H9 (cell line): ENCODE data around the gene OXSM. TPM values are rescaled to one million over a fixed set of nuclear protein-coding genes. Genes with fewer than 3 reads are reported as not detected.
A peak's percentile ranks its signal among the peaks of the same experiment; 100 is the strongest.

Experiments used
- DNase-seq: peaks from one replicate; pipeline ENCODE4 v3.0.0-alpha.2; 2017
- H2AFZ ChIP-seq: one replicate; pipeline ENCODE4 v1.6.1; 2013; ENCODE audit warnings: mild to moderate bottlenecking, low read length, control low read depth, moderate library complexity
- H2AK5ac ChIP-seq: 2 replicates; pipeline ENCODE4 v1.6.1; 2013; ENCODE audit warnings: low read length, control low read depth, mixed read lengths; ENCODE audit not compliant: insufficient read length
- H2BK120ac ChIP-seq: one replicate; pipeline ENCODE4 v1.6.1; 2013; ENCODE audit warnings: low read depth, mild to moderate bottlenecking, low read length, control low read depth, inconsistent platforms; ENCODE audit not compliant: poor library complexity, severe bottlenecking
- H2BK12ac ChIP-seq: 2 replicates; pipeline ENCODE4 v1.6.1; 2013; ENCODE audit warnings: low read length, control low read depth, mixed read lengths, low read depth; ENCODE audit not compliant: insufficient read length
- H2BK15ac ChIP-seq: 2 replicates; pipeline ENCODE4 v1.6.1; 2013; ENCODE audit warnings: low read depth, low read length, control low read depth
- H2BK20ac ChIP-seq: one replicate; pipeline ENCODE4 v1.6.1; 2013; ENCODE audit warnings: low read depth, mild to moderate bottlenecking, low read length, control low read depth, inconsistent platforms; ENCODE audit not compliant: poor library complexity, severe bottlenecking
- H2BK5ac ChIP-seq: 2 replicates; pipeline ENCODE4 v1.6.1; 2013; ENCODE audit warnings: low read length, control low read depth, mixed read lengths; ENCODE audit not compliant: insufficient read length
- H3K14ac ChIP-seq: 2 replicates; pipeline ENCODE4 v1.6.1; 2013; ENCODE audit warnings: low read length, control low read depth; ENCODE audit not compliant: insufficient read depth
- H3K18ac ChIP-seq: 2 replicates; pipeline ENCODE4 v1.6.1; 2013; ENCODE audit warnings: low read depth, mild to moderate bottlenecking, mixed read lengths, low read length, control low read depth; ENCODE audit not compliant: insufficient read length
- H3K23ac ChIP-seq: 2 replicates; pipeline ENCODE4 v1.6.1; 2013; ENCODE audit warnings: low read length, control low read depth, mixed read lengths, low read depth; ENCODE audit not compliant: insufficient read length
- H3K23me2 ChIP-seq: 2 replicates; pipeline ENCODE4 v1.6.1; 2013; ENCODE audit warnings: low read depth, mild to moderate bottlenecking, mixed read lengths, low read length, control low read depth; ENCODE audit not compliant: insufficient read length, poor library complexity, severe bottlenecking
- H3K27ac ChIP-seq: 2 replicates; pipeline ENCODE4 v1.5.1; 2013; ENCODE audit warnings: low read length, control low read depth, mixed read lengths, low read depth; ENCODE audit not compliant: insufficient read length
- H3K27me3 ChIP-seq: 2 replicates; pipeline ENCODE4 v1.6.1; 2013; ENCODE audit warnings: low read length, control low read depth, inconsistent platforms; ENCODE audit not compliant: insufficient read depth
- H3K4ac ChIP-seq: 2 replicates; pipeline ENCODE4 v1.6.1; 2013; ENCODE audit warnings: low read depth, mild to moderate bottlenecking, control low read depth, inconsistent platforms, low read length, moderate library complexity
- H3K4me1 ChIP-seq: 2 replicates; pipeline ENCODE4 v1.6.1; 2013; ENCODE audit warnings: low read length, control low read depth, inconsistent platforms; ENCODE audit not compliant: insufficient read depth
- H3K4me2 ChIP-seq: 2 replicates; pipeline ENCODE4 v1.6.1; 2013; ENCODE audit warnings: low read length, control low read depth, mixed read lengths; ENCODE audit not compliant: insufficient read length, insufficient read depth
- H3K56ac ChIP-seq: 2 replicates; pipeline ENCODE4 v1.6.1; 2013; ENCODE audit warnings: low read depth, mild to moderate bottlenecking, mixed read lengths, low read length, control low read depth; ENCODE audit not compliant: insufficient read length
- H3K79me1 ChIP-seq: 2 replicates; pipeline ENCODE4 v1.6.1; 2013; ENCODE audit warnings: low read depth, mild to moderate bottlenecking, moderate library complexity, low read length, control low read depth, inconsistent platforms; ENCODE audit not compliant: insufficient read depth, poor library complexity, severe bottlenecking
- H3K79me2 ChIP-seq: 2 replicates; pipeline ENCODE4 v1.6.1; 2013; ENCODE audit warnings: low read length, control low read depth, inconsistent platforms; ENCODE audit not compliant: insufficient read depth
- H3K9ac ChIP-seq: 2 replicates; pipeline ENCODE4 v1.6.1; 2013; ENCODE audit warnings: low read length, control low read depth, mixed read lengths; ENCODE audit not compliant: insufficient read length; ENCODE audit errors: extremely low read depth
- H3K9me3 ChIP-seq: one replicate; pipeline ENCODE4 v1.6.1; 2013; ENCODE audit warnings: low read depth, low read length, inconsistent platforms; ENCODE audit not compliant: control insufficient read depth
- H3T11ph ChIP-seq: one replicate; pipeline ENCODE4 v1.6.1; 2013; ENCODE audit warnings: mild to moderate bottlenecking, low read length, control low read depth, inconsistent platforms
- H4K20me1 ChIP-seq: one replicate; pipeline ENCODE4 v1.6.1; 2013; ENCODE audit not compliant: control insufficient read depth, insufficient read length, insufficient read depth
- H4K5ac ChIP-seq: 2 replicates; pipeline ENCODE4 v1.6.1; 2013; ENCODE audit warnings: low read depth, mild to moderate bottlenecking, mixed read lengths, low read length, control low read depth; ENCODE audit not compliant: insufficient read length
- H4K8ac ChIP-seq: replicated peaks from 2 replicates; pipeline ENCODE4 v1.6.1; 2013; ENCODE audit warnings: low read length, control low read depth, mixed read lengths, low read depth; ENCODE audit not compliant: insufficient read length
- H4K91ac ChIP-seq: 2 replicates; pipeline ENCODE4 v1.6.1; 2013; ENCODE audit warnings: low read depth, mild to moderate bottlenecking, moderate library complexity, mixed read lengths, low read length, control low read depth; ENCODE audit not compliant: insufficient read length
- H3K27ac Mint-ChIP-seq, 3 experiments: 2 replicates in 2 of 3; 3 replicates in 1 of 3; pipeline ENCODE4 v1.8.0; 2020 to 2021; ENCODE audit warnings: mixed read lengths in 3 of 3, mild to moderate bottlenecking in 1 of 3, moderate library complexity in 1 of 3
- H3K27me3 Mint-ChIP-seq: 2 replicates; pipeline ENCODE4 v1.8.0; 2021; ENCODE audit warnings: low read depth, mild to moderate bottlenecking, moderate library complexity, mixed read lengths
- H3K36me3 Mint-ChIP-seq, 3 experiments: 2 replicates in 2 of 3; 3 replicates in 1 of 3; pipeline ENCODE4 v1.8.0; 2020 to 2021; ENCODE audit warnings: low read depth in 3 of 3, mixed read lengths in 3 of 3; ENCODE audit not compliant: insufficient read depth in 1 of 3
- H3K4me1 Mint-ChIP-seq, 2 experiments: 2 replicates each; pipeline ENCODE4 v1.8.0; 2020; ENCODE audit warnings: mixed read lengths in 2 of 2
- H3K4me3 Mint-ChIP-seq, 2 experiments: 2 replicates in 1 of 2; 3 replicates in 1 of 2; pipeline ENCODE4 v1.8.0; 2020 to 2021; ENCODE audit warnings: mild to moderate bottlenecking in 2 of 2, mixed read lengths in 2 of 2, moderate library complexity in 1 of 2
- H3K9me3 Mint-ChIP-seq, 2 experiments: 2 replicates in 1 of 2; 3 replicates in 1 of 2; pipeline ENCODE4 v1.8.0; 2020; ENCODE audit warnings: mild to moderate bottlenecking in 2 of 2, mixed read lengths in 2 of 2, moderate library complexity in 1 of 2
- WGBS: extraction: QIAGEN DNeasy Blood & Tissue Kit; methylation state at CpG from one replicate; pipeline ENCODE4 v1.1.7; 2013; ENCODE audit warnings: missing lambda C conversion rate, low lambda C conversion rate, mixed read lengths; ENCODE audit not compliant: insufficient read length; ENCODE audit errors: extremely low coverage; 5-methylcytosine and 5-hydroxymethylcytosine counted together
- total RNA-seq: library from RNA; stranded (reverse); gene quantifications from 2 replicates; pipeline ENCODE4 v1.2.1, GENCODE V29; 2021
- TF ChIP-seq, protein P1 (sequence below): fragments of 200-600 bp; sonication (generic); conservative IDR thresholded peaks from 3 replicates; pipeline ENCODE4 v1.8.0; 2021; ENCODE audit warnings: antibody characterized with exemption, mild to moderate bottlenecking

Gene OXSM
- total RNA-seq, 1 experiment from 2014 or later, result 2.5 TPM

- no peaks in the 10 kb centered on the region; the same call in 1 of the 2 replicates for H3K4me1 ChIP-seq
- no peak overlapping the region for H2AFZ ChIP-seq
- H3K27me3 ChIP-seq, result no peaks in the 10 kb centered on the region
- H3K23ac ChIP-seq, result no peak overlapping the region
- no peak overlapping the region for H4K5ac ChIP-seq
- H2BK12ac ChIP-seq, result no peak overlapping the region
- H4K20me1 ChIP-seq, result no peaks in the 10 kb centered on the region
- DNase-seq, result no peak
- H3K18ac ChIP-seq, result no peak overlapping the region
- H2BK15ac ChIP-seq, result no peak overlapping the region
- no CpG with 5 or more reads among the region's 6 CpGs for WGBS
- no peaks in the 10 kb centered on the region for H3K9me3 ChIP-seq
- H2BK120ac ChIP-seq, result no peak overlapping the region
- no peaks in the 10 kb centered on the region for H3K79me1 ChIP-seq
- TF ChIP-seq, protein P1, sequence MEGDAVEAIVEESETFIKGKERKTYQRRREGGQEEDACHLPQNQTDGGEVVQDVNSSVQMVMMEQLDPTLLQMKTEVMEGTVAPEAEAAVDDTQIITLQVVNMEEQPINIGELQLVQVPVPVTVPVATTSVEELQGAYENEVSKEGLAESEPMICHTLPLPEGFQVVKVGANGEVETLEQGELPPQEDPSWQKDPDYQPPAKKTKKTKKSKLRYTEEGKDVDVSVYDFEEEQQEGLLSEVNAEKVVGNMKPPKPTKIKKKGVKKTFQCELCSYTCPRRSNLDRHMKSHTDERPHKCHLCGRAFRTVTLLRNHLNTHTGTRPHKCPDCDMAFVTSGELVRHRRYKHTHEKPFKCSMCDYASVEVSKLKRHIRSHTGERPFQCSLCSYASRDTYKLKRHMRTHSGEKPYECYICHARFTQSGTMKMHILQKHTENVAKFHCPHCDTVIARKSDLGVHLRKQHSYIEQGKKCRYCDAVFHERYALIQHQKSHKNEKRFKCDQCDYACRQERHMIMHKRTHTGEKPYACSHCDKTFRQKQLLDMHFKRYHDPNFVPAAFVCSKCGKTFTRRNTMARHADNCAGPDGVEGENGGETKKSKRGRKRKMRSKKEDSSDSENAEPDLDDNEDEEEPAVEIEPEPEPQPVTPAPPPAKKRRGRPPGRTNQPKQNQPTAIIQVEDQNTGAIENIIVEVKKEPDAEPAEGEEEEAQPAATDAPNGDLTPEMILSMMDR, result no peak
- H3K9ac ChIP-seq, result no peak overlapping the region
- H3K56ac ChIP-seq, result no peak overlapping the region
- no peaks in the 10 kb centered on the region; a peak in 1 of 5 replicates for H3K9me3 Mint-ChIP-seq
- no peaks in the 10 kb centered on the region for H3K79me2 ChIP-seq
- H3K36me3 Mint-ChIP-seq, result peaks cover 17 to 33% (median 22%) of the 10 kb centered on the region in 3 experiments
- no peaks in the 10 kb centered on the region for H3K27me3 Mint-ChIP-seq
- H3K27ac ChIP-seq, result no peak overlapping the region
- no peak overlapping the region for H2BK5ac ChIP-seq
- H3K23me2 ChIP-seq, result no peaks in the 10 kb centered on the region
- H2BK20ac ChIP-seq, result no peak overlapping the region
- H2AK5ac ChIP-seq, result no peak overlapping the region
- no peak overlapping the region for H3T11ph ChIP-seq
- no peak overlapping the region for H3K14ac ChIP-seq
- H3K4ac ChIP-seq, result no peak overlapping the region
- H4K8ac ChIP-seq, result no peak overlapping the region
- H3K4me3 Mint-ChIP-seq, result no peak overlapping the region
- peaks cover 26 to 31% of the 10 kb centered on the region in 2 experiments for H3K4me1 Mint-ChIP-seq
- peak overlapping the region in 2 of 3 experiments; percentile 21 to 66; a peak in 2 of 7 replicates for H3K27ac Mint-ChIP-seq
- H3K4me2 ChIP-seq, result no peak overlapping the region
- H4K91ac ChIP-seq, result no peak overlapping the region
Observed at GRCh38 chr3:25749031-25749581, 40.8 kb upstream of the OXSM start.
